Measurements from ENCODE around the gene AJAP1. TPM values are rescaled to one million over a fixed set of nuclear protein-coding genes. Genes with fewer than 3 reads are reported as not detected.

Gene AJAP1
- total and polyA plus RNA-seq, 9 donors = 0.37 to 1.3 (median 0.74) TPM

GRCh38 chr1:4838231-4838630, 183.8 kb downstream of the AJAP1 start:
- Histone ChIP-seq H3K9me3 (replicated peaks; ENCODE audit: control insufficient read depth, low read depth, low read length) (no peaks in the 10 kb centered on the region), H3K4me3 (ENCODE audit: low read length) (no peak overlapping the region), H3K4me1 (ENCODE audit: control insufficient read depth, insufficient read depth, low read length) (no peaks in the 10 kb centered on the region), H3K27me3 (ENCODE audit: control insufficient read depth, insufficient read depth, low read length) (peaks cover 2% of the 10 kb centered on the region), H3K27ac (ENCODE audit: low read length) (no peak overlapping the region), H3K36me3 (ENCODE audit: control insufficient read depth, insufficient read depth, low read length) (no peaks in the 10 kb centered on the region)
- no peak for DNase-seq
- WGBS (ENCODE audit: insufficient coverage) = no CpG with 5 or more reads among the region's 1 CpG
